GM18511 (cell line): ENCODE data around the gene CEP72.
"Not testable (repeated sequence)": the region's sequence is repeated elsewhere in the genome, so short reads cannot be mapped to it uniquely, and the experiment has no call there.

Source experiments
- ATAC-seq: cut with Tn5 transposase; IDR thresholded peaks from one replicate; pipeline ENCODE4 v1.9.1; 2021; ENCODE audit warnings: mild to moderate bottlenecking, moderate library complexity; ENCODE audit not compliant: unreplicated experiment

Gene CEP72

GRCh38 chr5:696753-697702 is 84.9 kb downstream of the CEP72 start:
- ATAC-seq: not testable (repeated sequence)
